ENCODE measurements around the gene C19orf73. TPM values are rescaled to one million over a fixed set of nuclear protein-coding genes. Genes with fewer than 3 reads are reported as not detected.

The C19orf73 gene
- total RNA-seq, 4 donors from 2014 or later = 1.8 TPM; not detected in 3

GRCh38 chr19:49103331-49104085, 15.4 kb downstream of the C19orf73 start:
- no peaks in the 10 kb centered on the region for H3K27me3 ChIP-seq
- H3K9me3 ChIP-seq = no peaks in the 10 kb centered on the region
- H3K4me3 ChIP-seq = no peak overlapping the region
- no peak for TF ChIP-seq EP300 (IDR thresholded peaks at IDR 0.05)
- no peak for TF ChIP-seq CTCF (IDR thresholded peaks at IDR 0.05)
- TF ChIP-seq POLR2A (IDR thresholded peaks at IDR 0.05) = no peak
- TF ChIP-seq POLR2AphosphoS5 (IDR thresholded peaks at IDR 0.05) = no peak
- no peak overlapping the region for H3K27ac ChIP-seq
- 79 to 80% methylated on average over 2 to 6 of the region's 33 CpGs for WGBS, 2 donors (ENCODE audit: low coverage in 1 of 2)
- H3K36me3 ChIP-seq = peaks cover 0 to 100% of the 10 kb centered on the region in 2 donors
- peaks cover 0 to 7% (median 0%) of the 10 kb centered on the region in 3 donors for H3K4me1 ChIP-seq
- ATAC-seq = no peak

- H3K27me3 ChIP-seq = no peaks in the 10 kb centered on the region
- H3K4me1 ChIP-seq = peaks cover 0 to 19% (median 0%) of the 10 kb centered on the region in 3 donors
- TF ChIP-seq POLR2A (IDR thresholded peaks at IDR 0.05) = no peak
- no peak for TF ChIP-seq EP300 (IDR thresholded peaks at IDR 0.05)
- TF ChIP-seq POLR2AphosphoS5 (IDR thresholded peaks at IDR 0.05) = no peak
- TF ChIP-seq CTCF (IDR thresholded peaks at IDR 0.05) = no peak
- peaks cover 0 to 100% of the 10 kb centered on the region in 2 donors for H3K36me3 ChIP-seq
- H3K4me3 ChIP-seq = no peak overlapping the region
- no CpG with 5 or more reads among the region's 12 CpGs for WGBS, 2 donors (ENCODE audit: low coverage in 1 of 2)
- no peak overlapping the region for H3K27ac ChIP-seq
- ATAC-seq = no peak
- H3K9me3 ChIP-seq = no peaks in the 10 kb centered on the region
These were observed 16.6 kb downstream of the C19orf73 start for GRCh38 chr19:49102303-49102702.

- WGBS, 2 donors (ENCODE audit: low coverage in 1 of 2) = 100% methylated on average over 1 of the region's 12 CpGs; no CpG with 5 or more reads in 1 of the 2 donors
- Histone ChIP-seq H3K4me3 (no peak overlapping the region), H3K27ac (no peak overlapping the region), H3K4me1 (peaks cover 0 to 19% (median 0%) of the 10 kb centered on the region in 3 donors), H3K27me3 (no peaks in the 10 kb centered on the region), H3K36me3 (peaks cover 0 to 100% of the 10 kb centered on the region in 2 donors), H3K9me3 (no peaks in the 10 kb centered on the region)
- no peak for ATAC-seq
- TF ChIP-seq CTCF (IDR thresholded peaks at IDR 0.05) = no peak
- no peak for TF ChIP-seq POLR2A (IDR thresholded peaks at IDR 0.05)
- TF ChIP-seq POLR2AphosphoS5 (IDR thresholded peaks at IDR 0.05) = no peak
These were observed 17.8 kb downstream of the C19orf73 start for GRCh38 chr19:49101160-49101559.

- no peaks in the 10 kb centered on the region for H3K9me3 ChIP-seq
- peaks cover 0 to 38% (median 0%) of the 10 kb centered on the region in 3 donors for H3K4me1 ChIP-seq
- TF ChIP-seq POLR2AphosphoS5 (IDR thresholded peaks at IDR 0.05) = no peak
- TF ChIP-seq CTCF (IDR thresholded peaks at IDR 0.05) = no peak
- no peak for TF ChIP-seq POLR2A (IDR thresholded peaks at IDR 0.05)
- TF ChIP-seq EP300 (IDR thresholded peaks at IDR 0.05) = no peak
- no peak for ATAC-seq
- 76% methylated on average over 4 of the region's 4 CpGs; no CpG with 5 or more reads in 1 of the 2 donors for WGBS, 2 donors (ENCODE audit: low coverage in 1 of 2)
- peaks cover 0 to 99% of the 10 kb centered on the region in 2 donors for H3K36me3 ChIP-seq
- no peaks in the 10 kb centered on the region for H3K27me3 ChIP-seq
- H3K27ac ChIP-seq = no peak overlapping the region
- no peak overlapping the region for H3K4me3 ChIP-seq
These were observed 20.1 kb downstream of the C19orf73 start for GRCh38 chr19:49098795-49099194.
